IMR-90 (cell line): ENCODE results near the gene G6PC2. TPM values are rescaled to one million over a fixed set of nuclear protein-coding genes. Genes with fewer than 3 reads are reported as not detected.
"Not testable (repeated sequence)": the region's sequence is repeated elsewhere in the genome, so short reads cannot be mapped to it uniquely, and the experiment has no call there.

Experiments used
- ATAC-seq: fragments of 200-7000 bp; cut with Tn5 transposase; 2 replicates; pipeline ENCODE4 v1.9.1; 2020; ENCODE audit warnings: low read depth, mild to moderate bottlenecking, moderate library complexity
- BruUV-seq: library from RNA; stranded (reverse); fragments of 400-500 nt; replicated peaks from 2 replicates; lab custom pipeline; 2021; lab: Mats Ljungman, UMichigan
- CTCF ChIA-PET: fragments of 300-600 bp; formaldehyde crosslinking; extraction: SDS; loops from one replicate; lab custom pipeline; 2021; ENCODE audit warnings: antibody characterized with exemption; lab: Yijun Ruan, JAX
- POLR2A ChIA-PET: fragments of 300-600 bp; sonication (Branson Sonifier 250); formaldehyde crosslinking; loops from one replicate; lab custom pipeline; 2022; ENCODE audit warnings: antibody characterized with exemption; ENCODE audit not compliant: unreplicated experiment; lab: Charles Lee
- DNase-seq: peaks from one replicate; pipeline ENCODE4 v3.0.0; 2013
- H2AFZ ChIP-seq: replicated peaks from 2 replicates; pipeline ENCODE3; 2013; ENCODE audit warnings: low read length, mild to moderate bottlenecking; ENCODE audit not compliant: poor library complexity
- H2AK5ac ChIP-seq: 2 replicates; pipeline ENCODE4 v1.6.1; 2013; ENCODE audit warnings: low read depth, low read length, inconsistent platforms
- H2AK9ac ChIP-seq: replicated peaks from 2 replicates; pipeline ENCODE3; 2013; ENCODE audit warnings: mild to moderate bottlenecking, low read depth, low read length, moderate library complexity; ENCODE audit not compliant: poor library complexity
- H2BK120ac ChIP-seq: 2 replicates; pipeline ENCODE4 v1.6.1; 2013; ENCODE audit warnings: low read depth, low read length, inconsistent platforms
- H2BK15ac ChIP-seq: 3 replicates; pipeline ENCODE4 v1.6.1; 2013; ENCODE audit warnings: low read depth, low read length, inconsistent platforms
- H2BK20ac ChIP-seq: 2 replicates; pipeline ENCODE4 v1.6.1; 2013; ENCODE audit warnings: low read depth, mild to moderate bottlenecking, inconsistent platforms, low read length, moderate library complexity
- H2BK5ac ChIP-seq: 2 replicates; pipeline ENCODE4 v1.6.1; 2013; ENCODE audit warnings: mild to moderate bottlenecking, low read depth, low read length, inconsistent platforms; ENCODE audit not compliant: poor library complexity, severe bottlenecking
- H3K14ac ChIP-seq: replicated peaks from 2 replicates; pipeline ENCODE4 v1.6.1; 2013; ENCODE audit warnings: low read depth, low read length, inconsistent platforms
- H3K18ac ChIP-seq: 2 replicates; pipeline ENCODE4 v1.6.1; 2013; ENCODE audit warnings: low read depth, low read length, control low read depth
- H3K23ac ChIP-seq: 2 replicates; pipeline ENCODE4 v1.6.1; 2013; ENCODE audit warnings: low read depth, low read length, inconsistent platforms
- H3K27ac ChIP-seq: 2 replicates; pipeline ENCODE4 v1.5.1; 2013; ENCODE audit warnings: mild to moderate bottlenecking, control low read depth, low read length; ENCODE audit not compliant: insufficient read depth
- H3K27me3 ChIP-seq: 2 replicates; pipeline ENCODE4 v1.6.1; 2013; ENCODE audit warnings: low read length; ENCODE audit not compliant: control insufficient read depth, insufficient read depth
- H3K36me3 ChIP-seq: 2 replicates; pipeline ENCODE4 v1.6.1; 2013; ENCODE audit warnings: low read length, mixed read lengths; ENCODE audit not compliant: control insufficient read depth, insufficient read depth
- H3K4ac ChIP-seq: 2 replicates; pipeline ENCODE4 v1.6.1; 2013; ENCODE audit warnings: low read depth, low read length, inconsistent platforms
- H3K4me1 ChIP-seq: 2 replicates; pipeline ENCODE4 v1.6.1; 2013; ENCODE audit warnings: low read length, mixed read lengths; ENCODE audit not compliant: control insufficient read depth, insufficient read depth
- H3K4me2 ChIP-seq: 2 replicates; pipeline ENCODE4 v1.6.1; 2013; ENCODE audit warnings: low read depth, mild to moderate bottlenecking, control low read depth, low read length, moderate library complexity
- H3K4me3 ChIP-seq: 2 replicates; pipeline ENCODE4 v1.5.1; 2013; ENCODE audit warnings: low read depth, mild to moderate bottlenecking, control low read depth, low read length, moderate library complexity; ENCODE audit not compliant: insufficient read depth
- H3K56ac ChIP-seq: 2 replicates; pipeline ENCODE4 v1.6.1; 2013; ENCODE audit warnings: low read length, inconsistent platforms; ENCODE audit not compliant: insufficient read depth; ENCODE audit errors: extremely low read depth
- H3K79me1 ChIP-seq, 2 experiments: 2 replicates each; pipeline ENCODE4 v1.6.1; 2013; ENCODE audit warnings: low read length in 2 of 2, inconsistent platforms in 1 of 2, low read depth in 1 of 2
- H3K9ac ChIP-seq: 2 replicates; pipeline ENCODE4 v1.6.1; 2013; ENCODE audit warnings: low read depth, low read length, control low read depth
- H3K9me1 ChIP-seq: 2 replicates; pipeline ENCODE4 v1.6.1; 2013; ENCODE audit warnings: low read length, inconsistent platforms; ENCODE audit not compliant: insufficient read depth
- H3K9me3 ChIP-seq: 2 replicates; pipeline ENCODE4 v1.6.1; 2013; ENCODE audit warnings: low read length; ENCODE audit not compliant: control insufficient read depth, insufficient read depth
- H4K20me1 ChIP-seq: 2 replicates; pipeline ENCODE4 v1.6.1; 2013; ENCODE audit warnings: low read length, inconsistent platforms; ENCODE audit not compliant: insufficient read depth
- H4K5ac ChIP-seq: 2 replicates; pipeline ENCODE4 v1.6.1; 2013; ENCODE audit warnings: mild to moderate bottlenecking, low read depth, low read length, control low read depth
- H4K8ac ChIP-seq, 2 experiments: 2 replicates each; pipeline ENCODE4 v1.6.1; 2013; ENCODE audit warnings: low read depth in 2 of 2, low read length in 2 of 2, control low read depth in 1 of 2, inconsistent platforms in 1 of 2
- H4K91ac ChIP-seq: 2 replicates; pipeline ENCODE4 v1.6.1; 2013; ENCODE audit warnings: low read depth, low read length, inconsistent platforms; ENCODE audit not compliant: insufficient read depth
- WGBS, 2 experiments: methylation state at CpG; one replicate each; pipeline versions ENCODE4 v1.1.5 to v1.1.7; 2013; ENCODE audit warnings: missing lambda C conversion rate in 2 of 2; ENCODE audit not compliant: insufficient read length in 1 of 2; ENCODE audit errors: extremely low coverage in 2 of 2; 5-methylcytosine and 5-hydroxymethylcytosine counted together
- dilution Hi-C: fragments of 300-500 bp; cut with HindIII; formaldehyde crosslinking; loops from one replicate; pipeline ENCODE4 v1.14.3; 2018; ENCODE audit warnings: low sequenced_read_pairs; ENCODE audit not compliant: unreplicated experiment
- in situ Hi-C: fragments of 300-500 bp; cut with MboI; formaldehyde crosslinking; loops from 3 replicates; pipeline ENCODE4 v1.14.3; 2019; ENCODE audit warnings: low sequenced_read_pairs, inconsistent platforms, mixed read lengths
- intact Hi-C: fragments of 100-400 bp; cut with micrococcal nuclease; formaldehyde crosslinking; loops from 2 replicates; pipeline ENCODE4 v1.10.0; 2022
- polyA plus RNA-seq, 3 experiments: library from polyadenylated mRNA; depleted of rRNA; stranded (reverse); fragments of >200 nt; gene quantifications; 2 replicates each; pipeline ENCODE4 v1.2.3, GENCODE V29; 2012; ENCODE audit warnings: low replicate concordance in 1 of 3
- total RNA-seq: library from RNA; depleted of rRNA; stranded (reverse); fragments of >200 nt; gene quantifications from 2 replicates; pipeline ENCODE4 v1.2.3, GENCODE V29; 2012

G6PC2 gene
- total and polyA plus RNA-seq, 2 of the 4 experiments (the other 2 are of a cell fraction): not detected

DNA sequence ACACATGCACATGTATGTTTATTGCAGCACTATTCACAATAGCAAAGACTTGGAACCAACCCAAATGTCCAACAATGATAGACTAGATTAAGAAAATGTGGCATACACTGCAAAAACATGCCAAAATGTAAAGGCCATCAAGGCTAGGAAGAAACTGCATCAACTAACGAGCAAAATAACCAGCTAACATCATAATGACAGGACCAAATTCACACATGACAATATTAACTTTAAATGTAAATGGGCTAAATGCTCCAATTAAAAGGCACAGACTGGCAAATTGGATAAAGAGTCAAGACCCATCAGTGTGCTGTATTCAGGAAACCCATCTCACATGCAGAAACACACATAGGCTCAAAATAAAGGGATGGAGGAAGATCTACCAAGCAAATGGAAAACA, 33.9 kb upstream of the G6PC2 start:
- H3K36me3 ChIP-seq, H3K23ac ChIP-seq, H3K14ac ChIP-seq, dilution Hi-C loops, POLR2A ChIA-PET, H3K4me2 ChIP-seq, H3K9me1 ChIP-seq, H3K9ac ChIP-seq, H3K4me3 ChIP-seq, in situ Hi-C loops, H2BK20ac ChIP-seq, H3K18ac ChIP-seq, H4K91ac ChIP-seq, H2AK9ac ChIP-seq, H2AK5ac ChIP-seq, H3K4ac ChIP-seq, H3K27me3 ChIP-seq, H3K56ac ChIP-seq, intact Hi-C loops, H2BK120ac ChIP-seq, H4K5ac ChIP-seq, H2BK15ac ChIP-seq, H4K8ac ChIP-seq, H3K27ac ChIP-seq, BruUV-seq, DNase-seq, ATAC-seq, H3K79me1 ChIP-seq, H3K4me1 ChIP-seq, H2AFZ ChIP-seq, H3K9me3 ChIP-seq, H4K20me1 ChIP-seq, CTCF ChIA-PET, H2BK5ac ChIP-seq: not testable (repeated sequence)
- WGBS, 2 experiments: no CpG with 5 or more reads among the region's 1 CpG

DNA sequence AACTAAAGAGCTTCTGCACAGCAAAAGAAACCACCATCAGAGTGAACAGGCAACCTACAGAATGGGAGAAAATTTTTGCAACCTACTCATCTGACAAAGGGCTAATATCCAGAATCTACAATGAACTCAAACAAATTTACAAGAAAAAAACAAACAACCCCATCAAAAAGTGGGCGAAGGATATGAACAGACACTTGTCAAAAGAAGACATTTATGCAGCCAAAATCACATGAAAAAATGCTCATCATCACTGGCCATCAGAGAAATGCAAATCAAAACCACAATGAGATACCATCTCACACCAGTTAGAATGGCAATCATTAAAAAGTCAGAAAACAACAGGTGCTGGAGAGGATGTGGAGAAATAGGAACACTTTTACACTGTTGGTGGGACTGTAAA, 30.7 kb upstream of the G6PC2 start:
- H3K79me1 ChIP-seq, ATAC-seq, H3K4ac ChIP-seq, H4K8ac ChIP-seq, POLR2A ChIA-PET, in situ Hi-C loops, H2AK9ac ChIP-seq, CTCF ChIA-PET, H4K91ac ChIP-seq, H2AFZ ChIP-seq, H3K27me3 ChIP-seq, H2BK5ac ChIP-seq, dilution Hi-C loops, H3K4me1 ChIP-seq, intact Hi-C loops, H3K23ac ChIP-seq, H3K14ac ChIP-seq, H2BK20ac ChIP-seq, H2AK5ac ChIP-seq, H3K9ac ChIP-seq, DNase-seq, H4K20me1 ChIP-seq, H2BK15ac ChIP-seq, BruUV-seq, H2BK120ac ChIP-seq, H4K5ac ChIP-seq, H3K9me1 ChIP-seq, H3K36me3 ChIP-seq, H3K4me3 ChIP-seq, H3K9me3 ChIP-seq, H3K56ac ChIP-seq, H3K18ac ChIP-seq, H3K4me2 ChIP-seq, H3K27ac ChIP-seq: not testable (repeated sequence)
- WGBS, 2 experiments: no CpG with 5 or more reads among the region's 1 CpG
